D721Med (cell line): ENCODE measurements around the gene ACSL1.
"Not testable (repeated sequence)": the region's sequence is repeated elsewhere in the genome, so short reads cannot be mapped to it uniquely, and the experiment has no call there.

Experiments used
- DNase-seq: peaks from one replicate; pipeline ENCODE4 v3.0.0; 2011; ENCODE audit warnings: low spot score; ENCODE audit not compliant: insufficient read length
- FAIRE-seq: peaks from 2 replicates; lab custom pipeline; 2011; peaks lifted over from hg19 to GRCh38; lab: Jason Lieb, UNC
- CTCF ChIP-seq: IDR thresholded peaks from 2 replicates; pipeline ENCODE4 v1.5.1; 2012; ENCODE audit warnings: mild to moderate bottlenecking, control low read depth; ENCODE audit not compliant: insufficient read depth; ENCODE audit errors: missing control alignments

The ACSL1 gene

GRCh38 chr4:184790826-184791225 lies 34.9 kb downstream of the ACSL1 start:
- TF ChIP-seq CTCF, result no peak
- no peak for FAIRE-seq
- no peak for DNase-seq

- TF ChIP-seq CTCF, result no peak
- DNase-seq (no peak), FAIRE-seq (no peak)
Observed at GRCh38 chr4:184787766-184788503, 37.8 kb downstream of the ACSL1 start.

- no peak for DNase-seq
- TF ChIP-seq CTCF, result no peak
- no peak for FAIRE-seq
Observed at GRCh38 chr4:184785813-184786212, 40.0 kb downstream of the ACSL1 start.

GRCh38 chr4:184784628-184785257 lies 41.0 kb downstream of the ACSL1 start:
- DNase-seq, result no peak
- FAIRE-seq, result no peak
- no peak for TF ChIP-seq CTCF

- DNase-seq, result no peak
- no peak for TF ChIP-seq CTCF
- FAIRE-seq, result no peak
Observed at GRCh38 chr4:184782731-184783373, 42.9 kb downstream of the ACSL1 start.

- not testable (repeated sequence) for DNase-seq, FAIRE-seq
Observed at GRCh38 chr4:184779160-184779559, 46.6 kb downstream of the ACSL1 start.

GRCh38 chr4:184778325-184778724 lies 47.4 kb downstream of the ACSL1 start:
- DNase-seq (no peak), FAIRE-seq (no peak)
- TF ChIP-seq CTCF, result no peak
